CD4-positive, alpha-beta T cell (primary cell): ENCODE results near the gene ANKDD1A. TPM values are rescaled to one million over a fixed set of nuclear protein-coding genes. Genes with fewer than 3 reads are reported as not detected.

Experiments used
- ATAC-seq: fragments of 200-7000 bp; cut with Tn5 transposase; one replicate; pipeline ENCODE4 v1.10.0; 2022; ENCODE audit warnings: mild to moderate bottlenecking; ENCODE audit not compliant: poor library complexity
- CTCF ChIA-PET: fragments of 350-600 bp; sonication (Branson Sonifier 250); formaldehyde crosslinking; loops from one replicate; lab custom pipeline; 2021; ENCODE audit warnings: antibody characterized with exemption, inconsistent platforms; lab: Charles Lee
- POLR2A ChIA-PET: fragments of 350-600 bp; sonication (Branson Sonifier 250); formaldehyde crosslinking; loops from one replicate; lab custom pipeline; 2021; ENCODE audit warnings: antibody characterized with exemption, inconsistent platforms; lab: Charles Lee
- DNase-seq, 14 experiments: peaks; one replicate each; pipeline ENCODE4 v3.0.0-alpha.2; 2013 to 2020; ENCODE audit warnings: mixed read lengths in 2 of 14
- H3K27ac ChIP-seq, 2 donors: one replicate each; pipeline versions ENCODE4 v1.5.1 to v1.7.0; 2013; ENCODE audit warnings: low read length in 2 of 2, low read depth in 1 of 2, mild to moderate bottlenecking in 1 of 2
- H3K27me3 ChIP-seq, 2 experiments: 1 replicate in 1 of 2; 2 replicates in 1 of 2; pipeline versions ENCODE4 v1.6.1 to v1.7.0; 2013; ENCODE audit warnings: low read length in 2 of 2, control low read depth in 1 of 2, mild to moderate bottlenecking in 1 of 2, moderate library complexity in 1 of 2; ENCODE audit not compliant: insufficient read depth in 2 of 2, control insufficient read depth in 1 of 2
- H3K36me3 ChIP-seq: one replicate; pipeline ENCODE4 v1.6.1; 2013; ENCODE audit warnings: low read length, control low read depth; ENCODE audit not compliant: insufficient read depth
- H3K4me1 ChIP-seq: one replicate; pipeline ENCODE4 v1.6.1; 2013; ENCODE audit warnings: low read length, control low read depth; ENCODE audit not compliant: insufficient read depth
- H3K4me3 ChIP-seq: one replicate; pipeline ENCODE4 v1.5.1; 2013; ENCODE audit warnings: mild to moderate bottlenecking, low read length, moderate library complexity
- H3K9me3 ChIP-seq, 2 experiments: 1 replicate in 1 of 2; 2 replicates in 1 of 2; pipeline versions ENCODE4 v1.6.1 to v1.7.0; 2013; ENCODE audit warnings: low read length in 2 of 2, mild to moderate bottlenecking in 2 of 2, control low read depth in 1 of 2, moderate library complexity in 1 of 2; ENCODE audit not compliant: control insufficient read depth in 1 of 2, insufficient read depth in 1 of 2
- H3K27ac Mint-ChIP-seq: one replicate; pipeline ENCODE4 v1.8.0; 2020; ENCODE audit warnings: mixed read lengths
- H3K27me3 Mint-ChIP-seq: one replicate; pipeline ENCODE4 v1.8.0; 2021; ENCODE audit warnings: mixed read lengths
- H3K36me3 Mint-ChIP-seq: one replicate; pipeline ENCODE4 v1.8.0; 2021; ENCODE audit warnings: low read depth, mixed read lengths
- H3K4me1 Mint-ChIP-seq: one replicate; pipeline ENCODE4 v1.8.0; 2021; ENCODE audit warnings: low read depth, mixed read lengths
- H3K4me3 Mint-ChIP-seq: one replicate; pipeline ENCODE4 v1.8.0; 2020; ENCODE audit warnings: mild to moderate bottlenecking, mixed read lengths
- H3K9me3 Mint-ChIP-seq: one replicate; pipeline ENCODE4 v1.8.0; 2020; ENCODE audit warnings: mixed read lengths
- CTCF ChIP-seq: fragments of 200-600 bp; IDR thresholded peaks from one replicate; pipeline ENCODE4 v1.8.0; 2022; ENCODE audit warnings: antibody characterized with exemption, mild to moderate bottlenecking
- intact Hi-C, 2 experiments: fragments of 100-400 bp; cut with DNase I in 1 of 2; cut with micrococcal nuclease in 1 of 2; formaldehyde crosslinking; loops; one replicate each; pipeline versions ENCODE4 v1.15.1 to v1.9.0; 2023 to 2025; cut with DNase I, micrococcal nuclease
- total RNA-seq, 174 experiments: library from RNA in 2 of 174; stranded (reverse) in 2 of 174; gene quantifications; one replicate each; pipeline ENCODE4 v1.2.3 and lab custom pipeline; 2021 to 2026

The ANKDD1A gene
- total RNA-seq, 2 experiments from 2014 or later = 0.95 to 1.9 TPM

- ChIA-PET CTCF (interaction anchor here (1.1 to 2.0 kb wide), 3 partner anchors 64 to 170 kb away, joined by 3 to 6 read pairs (median 4); no protein-coding TSS in a partner anchor), POLR2A (interaction anchor here (0.8 to 6.2 kb wide), 2 partner anchors 7 to 75 kb away, joined by 3 to 59 read pairs; partner anchors contain the start of gene PIF1)
- Mint-ChIP-seq H3K27me3 (no peaks in the 10 kb centered on the region), H3K36me3 (no peaks in the 10 kb centered on the region), H3K9me3 (no peaks in the 10 kb centered on the region), H3K4me1 (peaks cover 53% of the 10 kb centered on the region), H3K4me3 (no peak overlapping the region), H3K27ac (no peak overlapping the region)
- Histone ChIP-seq H3K9me3 (peaks cover 6 to 10% of the 10 kb centered on the region in 2 experiments), H3K4me3 (no peak overlapping the region), H3K4me1 (peaks cover 54% of the 10 kb centered on the region), H3K27me3 (no peaks in the 10 kb centered on the region), H3K36me3 (no peaks in the 10 kb centered on the region), H3K27ac (no peak overlapping the region)
- DNase-seq = peak in 1 of 14 experiments; percentile 39
- intact Hi-C loops = loop anchor here in 1 of 2 experiments (10.0 kb wide), 1 partner anchor 736 kb away; the partner anchor contains the start of gene PPIB
- no peak for ATAC-seq
- TF ChIP-seq CTCF = no peak
These were observed 10.6 kb upstream of the ANKDD1A start for GRCh38 chr15:64901141-64901540.

- no peaks in the 10 kb centered on the region for H3K27me3 Mint-ChIP-seq
- no peaks in the 10 kb centered on the region for H3K9me3 Mint-ChIP-seq
- Histone ChIP-seq H3K27me3 (no peaks in the 10 kb centered on the region), H3K4me1 (peaks cover 48% of the 10 kb centered on the region), H3K36me3 (no peaks in the 10 kb centered on the region), H3K9me3 (peaks cover 6 to 10% of the 10 kb centered on the region in 2 experiments), H3K4me3 (no peak overlapping the region), H3K27ac (no peak overlapping the region)
- TF ChIP-seq CTCF = no peak
- intact Hi-C loops = loop anchor here in 1 of 2 experiments (10.0 kb wide), 1 partner anchor 737 kb away; the partner anchor contains the start of gene PPIB
- POLR2A ChIA-PET = interaction anchor here (0.8 to 6.2 kb wide), 4 partner anchors 8 to 170 kb away, joined by 3 to 59 read pairs (median 3); partner anchors contain the start of gene PIF1
- H3K4me1 Mint-ChIP-seq = peaks cover 46% of the 10 kb centered on the region
- peak overlapping the region; percentile 55 for H3K27ac Mint-ChIP-seq
- no peak overlapping the region for H3K4me3 Mint-ChIP-seq
- CTCF ChIA-PET = interaction anchor here (1.1 kb wide), 2 partner anchors 93 to 171 kb away, joined by 3 to 4 read pairs; no protein-coding TSS in a partner anchor
- ATAC-seq (peak; percentile 80), DNase-seq (peak in 4 of 14 experiments; percentile 15 to 87 (median 81))
- no peaks in the 10 kb centered on the region for H3K36me3 Mint-ChIP-seq
These were observed 9.8 kb upstream of the ANKDD1A start for GRCh38 chr15:64901914-64902313.

- CTCF ChIA-PET = interaction anchor here (0.7 to 3.7 kb wide), 3 partner anchors 9 to 1361 kb away, joined by 5 to 38 read pairs (median 6); no protein-coding TSS in a partner anchor
- POLR2A ChIA-PET = interaction anchor here (0.7 to 6.2 kb wide), 4 partner anchors 9 to 171 kb away, joined by 3 to 59 read pairs (median 4); no protein-coding TSS in a partner anchor
- DNase-seq (no peak), ATAC-seq (no peak)
- H3K36me3 ChIP-seq = no peaks in the 10 kb centered on the region
- intact Hi-C loops = loop anchor here in 1 of 2 experiments (10.0 kb wide), 1 partner anchor 738 kb away; the partner anchor contains the start of gene PPIB
- Mint-ChIP-seq H3K9me3 (no peaks in the 10 kb centered on the region), H3K4me1 (peaks cover 46% of the 10 kb centered on the region), H3K36me3 (no peaks in the 10 kb centered on the region), H3K27ac (no peak overlapping the region), H3K27me3 (no peaks in the 10 kb centered on the region), H3K4me3 (peak overlapping the region; percentile 20)
- H3K27ac ChIP-seq = no peak overlapping the region
- TF ChIP-seq CTCF = no peak
- H3K4me1 ChIP-seq = peaks cover 39% of the 10 kb centered on the region
- H3K4me3 ChIP-seq = no peak overlapping the region
- H3K27me3 ChIP-seq = no peaks in the 10 kb centered on the region
- H3K9me3 ChIP-seq = peaks cover 6 to 10% of the 10 kb centered on the region in 2 experiments
These were observed 8.8 kb upstream of the ANKDD1A start for GRCh38 chr15:64902863-64903262.
